Effector memory CD4-positive, alpha-beta T cell (primary cell): ENCODE results near the gene XPNPEP1.

Experiments
- DNase-seq, 3 donors: peaks; one replicate each; pipeline ENCODE4 v3.0.0-alpha.2; 2020
- H3K27ac ChIP-seq: 2 replicates; pipeline ENCODE4 v1.7.0; 2013; ENCODE audit warnings: mild to moderate bottlenecking, low read length, moderate library complexity; ENCODE audit not compliant: insufficient read depth, poor library complexity, severe bottlenecking
- H3K27me3 ChIP-seq: replicated peaks from 2 replicates; pipeline ENCODE4 v1.7.0; 2013; ENCODE audit warnings: mild to moderate bottlenecking, low read length; ENCODE audit not compliant: insufficient read depth, control insufficient read depth, poor library complexity, severe bottlenecking
- H3K36me3 ChIP-seq: 2 replicates; pipeline ENCODE4 v1.7.0; 2013; ENCODE audit warnings: mild to moderate bottlenecking, low read length, moderate library complexity; ENCODE audit not compliant: control insufficient read depth, insufficient read depth
- H3K4me1 ChIP-seq: 2 replicates; pipeline ENCODE4 v1.7.0; 2013; ENCODE audit warnings: low read length, mild to moderate bottlenecking; ENCODE audit not compliant: control insufficient read depth, insufficient read depth, poor library complexity, severe bottlenecking
- H3K4me3 ChIP-seq: 2 replicates; pipeline ENCODE4 v1.7.0; 2013; ENCODE audit warnings: low read length, low read depth, mild to moderate bottlenecking; ENCODE audit not compliant: insufficient read depth, poor library complexity, severe bottlenecking
- H3K9me3 ChIP-seq: 2 replicates; pipeline ENCODE4 v1.7.0; 2013; ENCODE audit warnings: mild to moderate bottlenecking, low read length, moderate library complexity; ENCODE audit not compliant: control insufficient read depth

Gene XPNPEP1

DNA sequence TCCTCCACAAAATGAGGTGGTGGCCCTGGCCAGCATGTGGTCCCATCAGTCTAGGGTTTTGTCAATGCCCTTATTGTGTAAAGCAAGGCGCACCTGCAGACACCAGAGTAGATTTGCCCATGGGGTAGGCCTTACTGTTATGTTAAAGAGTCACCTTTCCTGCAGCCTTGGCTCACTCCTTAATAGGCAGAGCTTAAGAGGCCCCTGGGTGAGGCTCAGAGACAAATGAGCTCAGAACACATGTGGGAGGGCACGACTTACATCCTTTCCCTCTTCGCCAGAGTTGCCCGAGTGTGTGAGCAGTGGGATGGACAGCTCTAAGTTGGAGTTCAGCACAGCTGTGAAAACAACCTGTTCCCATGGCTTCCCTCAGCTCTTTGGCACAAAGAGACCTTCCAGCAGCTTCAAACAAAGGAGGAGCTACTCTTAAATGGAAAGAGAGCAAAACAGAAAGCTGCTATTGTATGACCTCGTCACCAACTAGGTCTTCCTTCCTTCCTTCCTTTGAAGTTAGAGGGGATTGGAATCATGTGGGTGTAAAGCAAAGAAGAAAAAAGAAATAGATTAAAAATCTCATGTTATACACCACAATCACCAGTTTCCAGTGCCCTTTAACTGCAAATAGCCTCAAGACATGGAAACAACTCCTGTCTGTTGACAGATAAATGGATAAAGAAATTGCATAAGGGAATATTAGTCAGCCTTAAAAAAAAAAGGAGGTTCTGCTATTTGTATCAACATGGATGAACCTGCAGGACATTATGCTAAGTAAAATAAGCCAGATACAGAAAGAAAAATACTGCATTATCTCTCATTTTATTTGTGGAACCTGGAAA is 11.9 kb upstream of the XPNPEP1 start:
- peaks cover 35% of the 10 kb centered on the region for H3K4me1 ChIP-seq
- no peaks in the 10 kb centered on the region for H3K36me3 ChIP-seq
- no peaks in the 10 kb centered on the region for H3K9me3 ChIP-seq
- peak overlapping the region; percentile 49 for H3K27ac ChIP-seq
- H3K27me3 ChIP-seq, result no peaks in the 10 kb centered on the region
- DNase-seq, result no peak
- H3K4me3 ChIP-seq, result peak overlapping the region; percentile 16

DNA sequence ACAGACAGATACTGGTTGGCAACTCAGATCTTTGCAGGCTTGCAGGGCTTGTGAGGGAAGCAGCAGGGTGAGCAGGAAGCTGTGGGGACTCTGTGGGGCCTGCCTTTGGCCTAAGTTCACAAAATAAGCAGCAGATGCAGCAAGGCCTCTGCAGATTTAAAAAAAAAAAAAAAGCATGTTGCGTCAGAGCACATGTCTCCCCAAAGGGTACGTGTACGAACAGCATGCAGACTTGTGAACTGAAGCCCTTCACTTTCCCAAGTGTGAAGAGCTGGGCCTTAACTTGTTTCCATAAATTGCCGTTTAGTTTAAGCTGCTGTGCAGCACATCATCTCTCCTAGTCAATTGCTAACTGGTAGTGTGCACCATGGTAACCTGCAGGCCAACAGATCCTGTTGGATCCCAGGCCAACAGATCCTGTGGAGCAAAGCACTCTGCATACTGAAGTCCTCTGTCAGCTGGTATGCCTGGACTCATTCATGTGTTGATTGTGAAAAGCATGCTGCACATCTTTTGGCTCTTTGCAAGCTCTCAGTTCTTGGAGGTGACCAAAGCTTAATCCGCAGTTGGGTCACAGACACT is 10.8 kb upstream of the XPNPEP1 start:
- Histone ChIP-seq H3K36me3 (no peaks in the 10 kb centered on the region), H3K27me3 (no peaks in the 10 kb centered on the region), H3K4me3 (no peak overlapping the region), H3K9me3 (no peaks in the 10 kb centered on the region), H3K4me1 (peaks cover 35% of the 10 kb centered on the region), H3K27ac (peak overlapping the region; percentile 17)
- peak in 2 of 3 donors; percentile 3 to 16 for DNase-seq

DNA sequence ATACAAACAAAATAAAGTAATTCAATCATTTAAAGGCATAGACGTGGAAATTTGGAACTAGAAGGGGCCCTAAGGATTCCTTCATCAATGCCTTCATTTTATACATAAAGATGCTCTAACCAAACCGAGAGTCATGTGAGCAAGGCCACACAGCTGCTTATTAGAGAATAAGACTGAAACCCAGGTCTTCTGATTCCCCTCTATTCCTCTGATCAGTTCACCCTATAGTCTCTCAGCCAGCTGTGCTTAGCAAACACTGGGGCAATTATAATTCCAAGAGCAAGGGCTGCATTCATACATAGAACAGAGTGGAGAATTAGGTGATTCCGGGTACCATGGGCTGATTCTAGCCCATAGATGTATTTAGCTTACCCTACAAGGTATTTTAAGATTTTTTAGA is 9.7 kb upstream of the XPNPEP1 start:
- no peaks in the 10 kb centered on the region for H3K27me3 ChIP-seq
- no peak overlapping the region for H3K4me3 ChIP-seq
- no peaks in the 10 kb centered on the region for H3K9me3 ChIP-seq
- DNase-seq, result no peak
- no peaks in the 10 kb centered on the region for H3K36me3 ChIP-seq
- H3K4me1 ChIP-seq, result peaks cover 28% of the 10 kb centered on the region
- H3K27ac ChIP-seq, result no peak overlapping the region

DNA sequence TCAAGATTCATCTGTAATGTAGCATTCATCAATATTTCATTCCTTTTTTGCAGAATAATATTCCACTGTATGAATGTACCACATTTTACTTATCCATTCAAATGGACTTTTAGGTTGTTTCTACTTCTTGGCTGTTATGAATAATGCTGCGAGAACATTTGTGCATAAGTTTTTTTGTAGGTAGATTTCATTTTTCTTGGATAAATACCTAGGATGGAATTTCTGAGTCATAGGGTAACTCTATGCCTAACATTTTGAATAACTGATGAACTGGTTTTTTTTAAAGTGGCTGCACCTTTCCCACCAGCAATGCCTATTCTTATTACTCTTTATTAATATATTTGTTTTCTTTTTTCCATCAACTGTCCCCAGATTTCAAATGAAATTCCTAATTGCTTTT is 9.1 kb upstream of the XPNPEP1 start:
- no peaks in the 10 kb centered on the region for H3K27me3 ChIP-seq
- H3K36me3 ChIP-seq, result no peaks in the 10 kb centered on the region
- peaks cover 25% of the 10 kb centered on the region for H3K4me1 ChIP-seq
- H3K27ac ChIP-seq, result no peak overlapping the region
- no peaks in the 10 kb centered on the region for H3K9me3 ChIP-seq
- no peak for DNase-seq
- no peak overlapping the region for H3K4me3 ChIP-seq

DNA sequence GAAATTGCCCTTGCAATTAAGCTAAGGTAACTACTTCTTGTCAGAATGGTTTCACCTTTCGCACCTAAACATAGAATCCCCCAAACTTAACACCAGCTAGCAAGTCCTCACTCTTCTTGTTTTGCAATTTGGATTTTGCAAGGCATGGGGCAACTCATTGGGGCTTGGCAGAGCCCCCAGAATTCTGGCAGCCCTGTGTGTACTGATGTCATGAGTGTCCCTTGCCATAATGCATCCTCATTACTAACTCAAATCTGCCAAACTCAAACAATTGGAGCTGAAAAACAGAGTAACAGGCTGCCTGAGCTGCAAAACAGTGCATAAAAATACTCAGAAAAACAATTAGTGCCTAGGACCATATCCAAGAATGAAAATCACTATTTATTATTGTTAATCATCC is 7.9 kb upstream of the XPNPEP1 start:
- Histone ChIP-seq H3K9me3 (no peaks in the 10 kb centered on the region), H3K27ac (no peak overlapping the region), H3K36me3 (no peaks in the 10 kb centered on the region), H3K27me3 (no peaks in the 10 kb centered on the region), H3K4me3 (no peak overlapping the region), H3K4me1 (peaks cover 22% of the 10 kb centered on the region)
- DNase-seq, result no peak

DNA sequence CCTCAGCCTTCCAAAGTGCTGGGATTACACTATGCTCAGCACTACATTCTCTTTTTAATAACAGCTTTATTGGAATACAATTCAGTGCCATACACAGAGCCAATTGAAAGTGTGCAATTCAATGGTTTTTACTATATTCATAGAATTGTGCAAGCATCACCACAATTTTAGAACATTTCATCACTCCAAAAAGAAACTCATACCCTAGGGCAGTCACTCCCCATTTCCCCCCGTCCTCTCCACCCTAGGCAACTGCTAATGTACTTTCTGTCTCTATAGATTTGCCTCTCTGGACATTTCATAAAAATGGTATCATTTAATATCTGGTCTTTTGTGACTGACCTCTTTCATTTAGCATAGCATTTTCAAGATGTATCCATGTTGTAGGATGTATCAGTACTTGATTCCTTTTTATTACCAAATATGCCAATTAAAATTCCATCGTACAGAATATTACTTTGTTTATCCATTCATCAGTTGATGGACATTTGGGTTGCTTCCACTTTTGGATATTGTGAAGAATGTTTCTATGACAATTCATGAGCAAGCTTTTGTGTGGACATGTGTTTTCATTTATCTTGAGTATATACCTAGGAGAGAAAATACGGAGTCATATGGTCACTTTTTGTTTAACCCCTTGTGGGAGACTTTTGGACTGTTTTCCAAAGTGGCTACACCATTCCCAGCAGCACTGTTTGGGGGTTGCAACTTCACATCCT is 6.3 kb upstream of the XPNPEP1 start:
- Histone ChIP-seq H3K4me3 (no peak overlapping the region), H3K36me3 (no peaks in the 10 kb centered on the region), H3K9me3 (no peaks in the 10 kb centered on the region), H3K4me1 (peaks cover 12% of the 10 kb centered on the region), H3K27me3 (no peaks in the 10 kb centered on the region), H3K27ac (no peak overlapping the region)
- no peak for DNase-seq

DNA sequence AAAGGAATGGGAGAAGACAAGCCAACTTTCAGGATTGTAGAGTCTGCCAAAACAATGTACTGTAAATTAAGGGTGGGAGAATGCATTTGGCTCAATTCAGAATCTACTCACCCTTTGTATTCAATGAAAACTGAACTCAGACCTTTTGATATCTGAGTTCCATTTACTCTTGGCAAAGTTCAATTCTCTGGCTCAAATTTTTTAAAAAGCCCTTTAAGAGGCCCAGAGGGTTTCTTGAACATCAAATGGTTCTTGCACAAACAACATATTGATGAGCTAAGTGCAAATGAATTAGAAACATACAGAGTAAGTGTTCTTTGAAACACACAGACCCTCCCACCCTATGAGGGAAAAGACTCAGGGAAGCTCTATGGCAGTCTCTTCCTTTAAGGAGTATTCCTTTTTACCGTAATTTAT is 5.2 kb upstream of the XPNPEP1 start:
- Histone ChIP-seq H3K4me1 (peaks cover 5% of the 10 kb centered on the region), H3K9me3 (no peaks in the 10 kb centered on the region), H3K27ac (no peak overlapping the region), H3K4me3 (no peak overlapping the region), H3K36me3 (no peaks in the 10 kb centered on the region), H3K27me3 (no peaks in the 10 kb centered on the region)
- no peak for DNase-seq

DNA sequence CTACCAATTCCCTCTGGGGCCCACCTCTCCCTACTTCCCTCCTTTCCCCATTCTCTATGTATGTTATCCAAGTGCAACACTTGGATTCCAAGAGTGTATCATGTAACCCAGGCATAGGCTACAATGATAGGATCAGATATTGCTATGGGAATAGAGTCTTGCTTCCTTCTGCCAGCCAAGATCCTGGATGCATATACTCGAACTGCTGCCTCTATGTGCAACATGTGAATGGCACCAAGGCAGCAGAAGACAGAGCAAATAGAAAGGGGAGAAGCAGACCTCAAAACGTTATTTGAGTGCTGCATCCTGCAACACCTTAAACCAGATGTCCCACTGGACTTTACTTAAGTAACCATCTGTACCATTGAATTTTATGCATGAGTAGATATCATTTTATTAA is 3.5 kb upstream of the XPNPEP1 start:
- no peak for DNase-seq
- H3K27ac ChIP-seq, result no peak overlapping the region
- H3K4me1 ChIP-seq, result peaks cover 14% of the 10 kb centered on the region
- no peak overlapping the region for H3K4me3 ChIP-seq
- H3K27me3 ChIP-seq, result no peaks in the 10 kb centered on the region
- no peaks in the 10 kb centered on the region for H3K36me3 ChIP-seq
- H3K9me3 ChIP-seq, result no peaks in the 10 kb centered on the region

DNA sequence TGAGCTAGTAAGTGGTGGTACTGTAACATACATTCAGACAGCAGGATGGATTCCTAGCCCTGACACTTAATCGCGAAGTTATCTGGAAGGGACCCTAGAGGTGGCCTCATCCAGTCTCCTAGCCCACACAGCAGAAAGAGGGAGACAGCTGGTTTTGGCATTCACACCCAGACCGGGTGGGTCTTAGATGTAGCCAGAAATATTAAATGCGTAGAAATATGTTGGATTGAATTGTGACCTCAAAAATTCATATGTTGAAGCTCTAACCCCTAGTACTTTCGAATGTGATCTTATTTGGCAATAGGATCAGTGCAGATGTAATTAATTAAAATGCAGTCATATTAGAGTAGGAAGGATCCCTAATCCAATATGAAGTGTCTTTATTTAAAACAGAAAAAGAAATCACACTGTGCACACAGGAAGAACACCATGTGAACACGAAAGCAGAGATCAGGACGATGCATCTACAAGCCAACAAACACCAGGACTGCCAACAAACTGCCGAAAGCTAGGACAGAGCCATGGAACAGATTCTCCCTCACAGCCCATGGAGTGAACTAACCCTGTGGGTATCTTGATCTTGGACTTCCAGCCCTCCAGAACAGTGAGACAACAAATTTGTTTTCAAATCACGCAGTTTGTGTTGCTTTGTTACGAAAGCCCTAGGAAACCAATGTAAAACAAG is 2.9 kb upstream of the XPNPEP1 start:
- H3K4me1 ChIP-seq, result peaks cover 18% of the 10 kb centered on the region
- H3K27me3 ChIP-seq, result no peaks in the 10 kb centered on the region
- H3K4me3 ChIP-seq, result no peak overlapping the region
- DNase-seq, result no peak
- no peaks in the 10 kb centered on the region for H3K9me3 ChIP-seq
- H3K27ac ChIP-seq, result no peak overlapping the region
- no peaks in the 10 kb centered on the region for H3K36me3 ChIP-seq
